HG03342 (cell line): ENCODE measurements around the gene OPN3.

Experiments used
- ATAC-seq: cut with Tn5 transposase; IDR thresholded peaks from one replicate; pipeline ENCODE4 v1.9.1; 2021; ENCODE audit warnings: mild to moderate bottlenecking, moderate library complexity; ENCODE audit not compliant: unreplicated experiment

Gene OPN3

GRCh38 chr1:241627453-241628259 lies 12.5 kb downstream of the OPN3 start:
- ATAC-seq: peak; percentile 86

GRCh38 chr1:241624935-241625334 lies 15.2 kb downstream of the OPN3 start:
- no peak for ATAC-seq

- no peak for ATAC-seq
Observed at GRCh38 chr1:241622669-241623068, 17.5 kb downstream of the OPN3 start.

- ATAC-seq: no peak
Observed at GRCh38 chr1:241617426-241617825, 22.7 kb downstream of the OPN3 start.

GRCh38 chr1:241615043-241615974 lies 24.9 kb downstream of the OPN3 start:
- ATAC-seq: no peak

GRCh38 chr1:241614572-241614971 lies 25.6 kb downstream of the OPN3 start:
- no peak for ATAC-seq

- ATAC-seq: no peak
Observed at GRCh38 chr1:241614144-241614543, 26.0 kb downstream of the OPN3 start.

GRCh38 chr1:241612533-241613477 lies 27.4 kb downstream of the OPN3 start:
- no peak for ATAC-seq

- no peak for ATAC-seq
Observed at GRCh38 chr1:241611736-241612135, 28.4 kb downstream of the OPN3 start.

- peak; percentile 91 for ATAC-seq
Observed at GRCh38 chr1:241611063-241611462, 29.1 kb downstream of the OPN3 start.

- ATAC-seq: no peak
Observed at GRCh38 chr1:241610056-241610815, 29.9 kb downstream of the OPN3 start.

- no peak for ATAC-seq
Observed at GRCh38 chr1:241608379-241609033, 31.7 kb downstream of the OPN3 start.

GRCh38 chr1:241607497-241607896 lies 32.7 kb downstream of the OPN3 start:
- ATAC-seq: no peak

GRCh38 chr1:241606544-241606943 lies 33.6 kb downstream of the OPN3 start:
- no peak for ATAC-seq

- no peak for ATAC-seq
Observed at GRCh38 chr1:241605146-241605805, 34.9 kb downstream of the OPN3 start.

GRCh38 chr1:241603731-241604245 lies 36.4 kb downstream of the OPN3 start:
- ATAC-seq: no peak

GRCh38 chr1:241600496-241600901 lies 39.7 kb downstream of the OPN3 start:
- ATAC-seq: peak; percentile 83

- no peak for ATAC-seq
Observed at GRCh38 chr1:241598249-241598648, 41.9 kb downstream of the OPN3 start.

GRCh38 chr1:241596633-241597032 lies 43.5 kb downstream of the OPN3 start:
- ATAC-seq: no peak
